ENCODE measurements around the gene GABPB1.

The GABPB1 gene

GRCh38 chr15:50248994-50249582, 105.9 kb downstream of the GABPB1 start:
- H4K20me1 ChIP-seq (ENCODE audit: insufficient read depth, low read length) = no peaks in the 10 kb centered on the region
- H3K4me2 ChIP-seq (ENCODE audit: insufficient read depth, low read length) = no peak overlapping the region
- H3K9me3 ChIP-seq (ENCODE audit: insufficient read depth, low read length, severe bottlenecking) = no peaks in the 10 kb centered on the region
- peaks cover 16% of the 10 kb centered on the region for H3K4me1 ChIP-seq (ENCODE audit: insufficient read depth, low read length)
- ATAC-seq (ENCODE audit: insufficient read depth, low read depth) (no peak), DNase-seq (no peak)
- no peaks in the 10 kb centered on the region for H3K36me3 ChIP-seq (ENCODE audit: insufficient read depth, low read length)
- TF ChIP-seq CTCF (IDR thresholded peaks at IDR 0.05; ENCODE audit: borderline replicate concordance, extremely low read depth, low read length, poor library complexity, severe bottlenecking) (no peak), EZH2 (IDR thresholded peaks at IDR 0.05; ENCODE audit: borderline replicate concordance, low read depth, low read length, severe bottlenecking) (no peak)
- no peak overlapping the region; the same call in 1 of the 2 replicates for H2AFZ ChIP-seq (ENCODE audit: low read depth, low read length)
- no peaks in the 10 kb centered on the region for H3K27me3 ChIP-seq (ENCODE audit: insufficient read depth, low read length, poor library complexity)
- H3K27ac ChIP-seq (ENCODE audit: low read length) = no peak overlapping the region
- no peak overlapping the region for H3K9ac ChIP-seq (ENCODE audit: low read depth, low read length)
- no peak overlapping the region for H3K4me3 ChIP-seq (ENCODE audit: low read depth in 1 of 2, low read length in 2 of 2)
- H3K79me2 ChIP-seq (ENCODE audit: insufficient read depth, low read length) = no peaks in the 10 kb centered on the region

- Histone ChIP-seq H4K20me1 (ENCODE audit: insufficient read depth, low read length) (no peaks in the 10 kb centered on the region), H3K4me1 (ENCODE audit: insufficient read depth, low read length) (peaks cover 16% of the 10 kb centered on the region), H3K9ac (ENCODE audit: low read depth, low read length) (peak overlapping the region; percentile 33), H3K4me3 (ENCODE audit: low read depth in 1 of 2, low read length in 2 of 2) (peak overlapping the region in 1 of 2 experiments; percentile 23; a peak in 1 of 4 replicates), H2AFZ (ENCODE audit: low read depth, low read length) (peak overlapping the region; percentile 55), H3K36me3 (ENCODE audit: insufficient read depth, low read length) (no peaks in the 10 kb centered on the region), H3K27me3 (ENCODE audit: insufficient read depth, low read length, poor library complexity) (no peaks in the 10 kb centered on the region), H3K79me2 (ENCODE audit: insufficient read depth, low read length) (no peaks in the 10 kb centered on the region), H3K27ac (ENCODE audit: low read length) (peak overlapping the region; percentile 65), H3K4me2 (ENCODE audit: insufficient read depth, low read length) (peak overlapping the region; percentile 54), H3K9me3 (ENCODE audit: insufficient read depth, low read length, severe bottlenecking) (no peaks in the 10 kb centered on the region)
- ATAC-seq (ENCODE audit: insufficient read depth, low read depth) = peak; percentile 99
- TF ChIP-seq CTCF (IDR thresholded peaks at IDR 0.05; ENCODE audit: borderline replicate concordance, extremely low read depth, low read length, poor library complexity, severe bottlenecking) (no peak), EZH2 (IDR thresholded peaks at IDR 0.05; ENCODE audit: borderline replicate concordance, low read depth, low read length, severe bottlenecking) (no peak)
- peak; percentile 77 for DNase-seq
Measured at GRCh38 chr15:50247819-50248655, 107.0 kb downstream of the GABPB1 start.

- no peaks in the 10 kb centered on the region for H3K36me3 ChIP-seq (ENCODE audit: insufficient read depth, low read length)
- no peak for TF ChIP-seq CTCF (IDR thresholded peaks at IDR 0.05; ENCODE audit: borderline replicate concordance, extremely low read depth, low read length, poor library complexity, severe bottlenecking)
- TF ChIP-seq EZH2 (IDR thresholded peaks at IDR 0.05; ENCODE audit: borderline replicate concordance, low read depth, low read length, severe bottlenecking) = no peak
- no peak overlapping the region for H3K4me3 ChIP-seq (ENCODE audit: low read depth in 1 of 2, low read length in 2 of 2)
- H2AFZ ChIP-seq (ENCODE audit: low read depth, low read length) = no peak overlapping the region
- no peak overlapping the region for H3K27ac ChIP-seq (ENCODE audit: low read length)
- ATAC-seq (ENCODE audit: insufficient read depth, low read depth) (no peak), DNase-seq (no peak)
- no peaks in the 10 kb centered on the region for H3K79me2 ChIP-seq (ENCODE audit: insufficient read depth, low read length)
- H4K20me1 ChIP-seq (ENCODE audit: insufficient read depth, low read length) = no peaks in the 10 kb centered on the region
- H3K4me1 ChIP-seq (ENCODE audit: insufficient read depth, low read length) = peaks cover 16% of the 10 kb centered on the region
- H3K9ac ChIP-seq (ENCODE audit: low read depth, low read length) = no peak overlapping the region
- no peaks in the 10 kb centered on the region for H3K27me3 ChIP-seq (ENCODE audit: insufficient read depth, low read length, poor library complexity)
- H3K9me3 ChIP-seq (ENCODE audit: insufficient read depth, low read length, severe bottlenecking) = no peaks in the 10 kb centered on the region
- no peak overlapping the region for H3K4me2 ChIP-seq (ENCODE audit: insufficient read depth, low read length)
Measured at GRCh38 chr15:50246631-50247030, 108.4 kb downstream of the GABPB1 start.
